Psoas muscle (tissue), 8 donors: ENCODE results near the gene CD180. TPM values are rescaled to one million over a fixed set of nuclear protein-coding genes. Genes with fewer than 3 reads are reported as not detected.

Source experiments
- ATAC-seq, 4 donors: fragments of 200-7000 bp; cut with Tn5 transposase; one replicate each; pipeline ENCODE4 v1.9.1; 2020; ENCODE audit warnings: moderate library complexity in 3 of 4, mild to moderate bottlenecking in 2 of 4
- DNase-seq, 2 donors: peaks; one replicate each; pipeline ENCODE4 v3.0.0-alpha.2; 2020
- H3K27ac ChIP-seq: fragments of 200-600 bp; one replicate; pipeline ENCODE4 v1.8.0; 2022
- H3K27me3 ChIP-seq, 3 donors: fragments of 200-600 bp in 1 of 3; one replicate each; pipeline versions ENCODE4 v1.6.1 to v1.8.0; 2013 to 2022; ENCODE audit warnings: low read length in 2 of 3, mild to moderate bottlenecking in 2 of 3, moderate library complexity in 1 of 3; ENCODE audit not compliant: insufficient read depth in 3 of 3
- H3K36me3 ChIP-seq, 2 donors: fragments of 200-600 bp in 1 of 2; one replicate each; pipeline versions ENCODE4 v1.6.1 to v1.8.0; 2013 to 2022; ENCODE audit warnings: low read depth in 1 of 2, mild to moderate bottlenecking in 1 of 2, moderate library complexity in 1 of 2; ENCODE audit not compliant: insufficient read depth in 1 of 2
- H3K4me1 ChIP-seq: fragments of 200-600 bp; one replicate; pipeline ENCODE4 v1.8.0; 2022
- H3K4me3 ChIP-seq: fragments of 200-600 bp; one replicate; pipeline ENCODE4 v1.8.0; 2022; ENCODE audit warnings: mild to moderate bottlenecking
- H3K9me3 ChIP-seq: fragments of 200-600 bp; one replicate; pipeline ENCODE4 v1.8.0; 2022
- CTCF ChIP-seq: fragments of 200-600 bp; IDR thresholded peaks from one replicate; pipeline ENCODE4 v1.8.0; 2022; ENCODE audit warnings: antibody characterized with exemption
- WGBS, 3 donors: extraction: QIAGEN DNeasy Blood & Tissue Kit; methylation state at CpG; one replicate each; pipeline versions ENCODE4 v1.1.6 to v1.1.7; 2013; 5-methylcytosine and 5-hydroxymethylcytosine counted together
- intact Hi-C, 2 donors: fragments of 100-400 bp; cut with DNase I; formaldehyde crosslinking; loops; one replicate each; pipeline versions ENCODE4 v1.11.0 to v1.14.2; 2022
- long read RNA-seq, 2 donors: library from polyadenylated mRNA; unstranded; transcript quantifications; one replicate each; pipeline ENCODE4 v2.0.0, GENCODE V29; 2021
- polyA plus RNA-seq, 3 donors: library from polyadenylated mRNA; stranded (reverse); fragments of 200-250 nt; gene quantifications; one replicate each; pipeline ENCODE4 v1.2.3, GENCODE V29; 2013
- total RNA-seq, 4 donors: library from RNA; stranded (reverse); fragmentation: NEBNext Ultra II Directional in 2 of 4; extraction: Animal tissue kit (Norgen Biotek cat#: 25700) in 2 of 4; gene quantifications; one replicate each; pipeline versions ENCODE4 v1.2.1 to v1.2.4, GENCODE V29; 2021 to 2023
- donor health status: healthy with polysubstance abuse.
- donor health status: DM: no; HTN: no; CAD: no; lungs with moderate emphysema.
- donor health status: Bipolar disorder and iron deficiency.
- donor health status: healthy.
- donor health status: DM: yes; HTN: yes; CAD: no.
- donor health status: DM: no; HTN: no; CAD: no.
- donor health status: DM: no; HTN: no; CAD: no.
- donor health status: DM: yes; HTN: yes; CAD: no.

CD180 gene
- under 1 TPM; 0.24 to 0.74 (median 0.55) TPM for total RNA-seq
- polyA plus RNA-seq, result under 1 TPM; 0.06 to 0.10 (median 0.06) TPM
- long read RNA-seq, donor 1, result 0 reads
- long read RNA-seq, donor 2, result 0 reads

DNA sequence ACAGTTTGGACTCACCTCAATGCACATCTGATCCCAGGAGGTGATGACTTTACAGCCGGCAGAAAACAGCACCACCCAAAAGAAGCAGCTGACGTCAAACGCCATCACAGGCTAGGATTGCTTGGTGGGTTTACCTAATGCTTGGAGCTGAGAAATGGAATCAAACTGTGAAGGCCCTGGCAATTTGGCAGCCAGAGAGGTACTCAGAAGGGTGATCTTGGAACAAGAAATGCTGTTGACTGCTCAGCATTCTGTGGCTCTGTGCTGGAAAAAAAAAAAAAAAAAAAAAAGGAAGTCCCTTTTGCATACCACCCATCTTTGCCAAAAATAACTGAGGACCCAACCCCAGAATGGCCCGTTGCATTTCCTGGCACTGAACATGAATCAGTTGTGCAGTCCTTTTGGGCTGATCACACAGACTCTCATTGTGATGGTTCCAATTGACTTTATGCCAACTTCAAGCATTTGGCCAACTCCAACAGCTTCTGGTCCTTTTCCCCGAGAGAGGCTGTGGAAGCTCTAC, at the start of gene CD180:
Gene CD180, minus strand, starts transcription at position 263 of the 523 bp plus-strand sequence. Its CDS starts 158 bp downstream, at position 105.
- intact Hi-C loops, result no loop called here
- ATAC-seq (peak in 1 of 4 donors; percentile 32), DNase-seq (no peak)
- Histone ChIP-seq H3K27ac (no peak within 1 kb of the TSS), H3K4me1 (no peaks in the 10 kb centered on the region), H3K36me3 (no peaks in the 10 kb centered on the region), H3K27me3 (no peaks in the 10 kb centered on the region), H3K9me3 (no peaks in the 10 kb centered on the region), H3K4me3 (no peak within 1 kb of the TSS)
- 16 to 34% (median 24%) methylated on average over 5 of the region's 5 CpGs for WGBS, 3 donors
- no peak for TF ChIP-seq CTCF

GRCh38 chr5:67246108-67246507, 49.5 kb upstream of the CD180 start:
- intact Hi-C loops, result loop anchor here (10.0 kb wide), 5 partner anchors 149 to 1219 kb away; no protein-coding TSS in a partner anchor
- Histone ChIP-seq H3K4me3 (no peak overlapping the region), H3K27me3 (no peaks in the 10 kb centered on the region), H3K36me3 (no peaks in the 10 kb centered on the region), H3K27ac (no peak overlapping the region), H3K4me1 (peaks cover 20% of the 10 kb centered on the region), H3K9me3 (no peaks in the 10 kb centered on the region)
- 0 to 5% (median 2%) methylated on average over 2 of the region's 2 CpGs for WGBS, 3 donors
- TF ChIP-seq CTCF, result peak; percentile 84
- DNase-seq (no peak), ATAC-seq (peak; percentile 48 to 76 (median 54))

- Histone ChIP-seq H3K4me3 (no peak overlapping the region), H3K27ac (no peak overlapping the region), H3K9me3 (no peaks in the 10 kb centered on the region), H3K27me3 (no peaks in the 10 kb centered on the region), H3K36me3 (no peaks in the 10 kb centered on the region), H3K4me1 (peaks cover 20% of the 10 kb centered on the region)
- 69 to 74% (median 69%) methylated on average over 3 of the region's 3 CpGs for WGBS, 3 donors
- peak in 2 of 4 donors; percentile 13 to 21 for ATAC-seq
- DNase-seq, result no peak
- intact Hi-C loops, result loop anchor here (2.0 to 10.0 kb wide), 6 partner anchors 149 to 1219 kb away; no protein-coding TSS in a partner anchor
- TF ChIP-seq CTCF, result no peak
These were observed 48.8 kb upstream of the CD180 start for GRCh38 chr5:67245259-67245846.

DNA sequence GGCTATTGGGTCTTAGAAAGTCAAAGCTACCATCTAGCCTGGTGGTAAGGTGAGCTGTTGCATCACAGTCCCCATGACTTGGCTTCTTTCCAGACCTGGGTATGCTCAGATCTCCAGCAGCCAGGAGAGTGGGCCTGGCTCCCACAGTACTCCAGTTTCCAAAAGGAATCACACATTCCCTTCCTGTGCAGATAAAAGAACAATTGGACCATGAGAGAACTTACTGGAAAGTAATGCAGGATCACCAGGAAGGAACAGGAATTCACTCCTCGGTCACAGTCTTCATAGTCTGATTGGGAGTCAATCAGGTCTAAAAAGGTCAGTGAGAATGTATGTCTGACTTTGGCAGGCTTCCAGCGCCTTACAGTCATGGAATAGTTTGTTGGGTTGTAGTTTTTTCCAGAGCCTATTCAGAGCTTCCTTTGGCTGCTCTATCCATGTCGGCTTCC, 47.8 kb upstream of the CD180 start:
- Histone ChIP-seq H3K9me3 (no peaks in the 10 kb centered on the region), H3K4me1 (peaks cover 20% of the 10 kb centered on the region), H3K4me3 (no peak overlapping the region), H3K27me3 (no peaks in the 10 kb centered on the region), H3K27ac (no peak overlapping the region), H3K36me3 (no peaks in the 10 kb centered on the region)
- intact Hi-C loops, result loop anchor here (2.0 to 10.0 kb wide), 6 partner anchors 150 to 1220 kb away; no protein-coding TSS in a partner anchor
- 43 to 77% (median 66%) methylated on average over 3 of the region's 3 CpGs for WGBS, 3 donors
- TF ChIP-seq CTCF, result no peak
- peak in 2 of 4 donors; percentile 17 to 46 for ATAC-seq
- DNase-seq, result no peak
